Esophagus squamous epithelium (tissue), 4 donors: ENCODE data around the gene SBNO2.

ENCODE experiments used
- CTCF ChIP-seq, 6 experiments: fragments of 450-650 bp in 4 of 6; fragments of 200-600 bp in 2 of 6; sonication (generic) in 2 of 6; IDR thresholded peaks; one replicate each; pipeline ENCODE4 v1.5.1; 2016 to 2019; ENCODE audit warnings: antibody characterized with exemption in 6 of 6, mild to moderate bottlenecking in 4 of 6, moderate library complexity in 4 of 6
- POLR2A ChIP-seq, 4 donors: fragments of 450-650 bp; IDR thresholded peaks; one replicate each; pipeline ENCODE4 v1.6.1; 2017; ENCODE audit warnings: antibody characterized with exemption in 4 of 4, mild to moderate bottlenecking in 4 of 4, moderate library complexity in 3 of 4

GRCh38 chr19:1113030-1113985 lies 60.8 kb downstream of the SBNO2 start:
- TF ChIP-seq CTCF (IDR thresholded peaks at IDR 0.05) (peak; percentile 83 to 92 (median 87)), POLR2A (IDR thresholded peaks at IDR 0.05) (peak in 1 of 4 donors; percentile 11)
